HepG2 (cell line): ENCODE results near the gene C6orf132. TPM values are rescaled to one million over a fixed set of nuclear protein-coding genes. Genes with fewer than 3 reads are reported as not detected.
A peak's percentile ranks its signal among the peaks of the same experiment; 100 is the strongest.

Source experiments
- ATAC-seq: fragments of 200-7000 bp; cut with Tn5 transposase; 3 replicates; pipeline ENCODE4 v1.9.1; 2020; ENCODE audit warnings: mild to moderate bottlenecking, moderate library complexity
- BruUV-seq: library from RNA; stranded (reverse); fragments of 400-500 nt; replicated peaks from 2 replicates; lab custom pipeline; 2021; lab: Mats Ljungman, UMichigan
- CTCF ChIA-PET: fragments of 300-600 bp; formaldehyde crosslinking; extraction: SDS; loops from one replicate; lab custom pipeline; 2021; ENCODE audit warnings: low total read pairs, inconsistent platforms, low intra/inter-chr PET ratio; lab: Yijun Ruan, JAX
- POLR2A ChIA-PET: fragments of 350-600 bp; sonication (Branson Sonifier 250); formaldehyde crosslinking; loops from one replicate; lab custom pipeline; 2020; ENCODE audit warnings: antibody characterized with exemption, inconsistent platforms; lab: Yijun Ruan, JAX
- DNase-seq: peaks from one replicate; pipeline ENCODE4 v3.0.0-alpha.2; 2015; ENCODE audit warnings: low spot score
- FAIRE-seq: peaks from 3 replicates; lab custom pipeline; 2011; peaks lifted over from hg19 to GRCh38; lab: Jason Lieb, UNC
- H2AFZ ChIP-seq: one replicate; pipeline ENCODE4 v1.6.1; 2011; ENCODE audit warnings: low read length, inconsistent platforms
- H3K27ac ChIP-seq: fragments of 300-600 bp; 3 replicates; pipeline ENCODE4 v1.8.0; 2011; ENCODE audit warnings: mixed run types, mild to moderate bottlenecking, mixed read lengths, low read length, inconsistent platforms; ENCODE audit not compliant: insufficient read depth; ENCODE audit errors: extremely low read length
- H3K27me3 ChIP-seq, 2 experiments: fragments of 200-600 bp in 1 of 2; 2 replicates in 1 of 2; 3 replicates in 1 of 2; pipeline versions ENCODE4 v1.6.0 to v1.8.0; 2011; ENCODE audit warnings: low read length in 2 of 2, mild to moderate bottlenecking in 2 of 2, moderate library complexity in 2 of 2, inconsistent platforms in 1 of 2; ENCODE audit not compliant: insufficient read depth in 2 of 2, control insufficient read depth in 1 of 2
- H3K36me3 ChIP-seq, 2 experiments: fragments of 200-600 bp in 1 of 2; replicated peaks in 1 of 2; 2 replicates in 1 of 2; 3 replicates in 1 of 2; pipeline versions ENCODE4 v1.5.1 to v1.8.0; 2011; ENCODE audit warnings: low read length in 2 of 2, inconsistent platforms in 1 of 2; ENCODE audit not compliant: insufficient read depth in 2 of 2, control insufficient read depth in 1 of 2
- H3K4me1 ChIP-seq: 2 replicates; pipeline ENCODE4 v1.5.1; 2012; ENCODE audit warnings: low read length, inconsistent platforms; ENCODE audit not compliant: insufficient read depth
- H3K4me2 ChIP-seq: 2 replicates; pipeline ENCODE4 v1.6.0; 2011; ENCODE audit warnings: low read depth, low read length, inconsistent platforms
- H3K4me3 ChIP-seq, 3 experiments: fragments of 200-600 bp in 1 of 3; sonication (generic), shearing (Covaris generic) in 1 of 3; replicated peaks in 1 of 3; 2 replicates each; pipeline ENCODE4 v1.5.1; 2011 to 2016; ENCODE audit warnings: low read length in 3 of 3, inconsistent platforms in 2 of 3, low read depth in 2 of 3, mild to moderate bottlenecking in 2 of 3, control low read depth in 1 of 3, mixed read lengths in 1 of 3; ENCODE audit not compliant: insufficient read depth in 1 of 3
- H3K79me2 ChIP-seq: one replicate; pipeline ENCODE4 v1.6.1; 2011; ENCODE audit warnings: low read length, inconsistent platforms; ENCODE audit not compliant: insufficient read depth
- H3K9ac ChIP-seq: 2 replicates; pipeline ENCODE4 v1.6.0; 2011; ENCODE audit warnings: mild to moderate bottlenecking, low read depth, low read length, inconsistent platforms; ENCODE audit not compliant: insufficient read depth
- H3K9me3 ChIP-seq: 2 replicates; pipeline ENCODE4 v1.5.1; 2012; ENCODE audit warnings: mild to moderate bottlenecking, low read length
- H4K20me1 ChIP-seq: 2 replicates; pipeline ENCODE4 v1.6.0; 2011; ENCODE audit warnings: inconsistent platforms, mild to moderate bottlenecking, low read length, moderate library complexity; ENCODE audit not compliant: insufficient read depth
- ARID3A ChIP-seq: IDR thresholded peaks from 2 replicates; pipeline ENCODE4 v1.6.1; 2012; ENCODE audit warnings: low read depth, low read length, improper control_type of control experiment
- RCOR2 ChIP-seq: IDR thresholded peaks from 2 replicates; pipeline ENCODE4 v1.6.1; 2016; ENCODE audit warnings: missing biosample characterization, missing genetic modification reagents
- XBP1 ChIP-seq: sonication (generic); formaldehyde crosslinking; IDR thresholded peaks from 2 replicates; pipeline ENCODE4 v1.5.0; 2020; ENCODE audit warnings: missing genetic modification reagents
- ZNF263 ChIP-seq: sonication (generic); formaldehyde crosslinking; IDR thresholded peaks from 2 replicates; pipeline ENCODE4 v1.4.0; 2020; ENCODE audit warnings: missing genetic modification reagents
- ZNF770 ChIP-seq: sonication (generic); formaldehyde crosslinking; IDR thresholded peaks from 2 replicates; pipeline ENCODE4 v1.5.0; 2020; ENCODE audit warnings: mild to moderate bottlenecking, missing genetic modification reagents
- WGBS: methylation state at CpG from one replicate; pipeline ENCODE4 v1.1.6; 2017; ENCODE audit warnings: low lambda C conversion rate; 5-methylcytosine and 5-hydroxymethylcytosine counted together
- in situ Hi-C: cut with HindIII; loops from 2 replicates; pipeline ENCODE4 v1.10.0; 2017; ENCODE audit warnings: low pct_unique_long_range_greater_than_20kb; ENCODE audit not compliant: extremely low pct_ligation_motif_present
- intact Hi-C: fragments of 100-400 bp; cut with micrococcal nuclease; formaldehyde crosslinking; loops from one replicate; pipeline ENCODE4 v1.10.0; 2022; ENCODE audit not compliant: unreplicated experiment
- polyA plus RNA-seq, 8 experiments: library from polyadenylated mRNA; depleted of rRNA in 3 of 8; stranded (reverse) in 7 of 8; unstranded in 1 of 8; fragments of >200 nt; fragmentation: Illumina TruSeq in 4 of 8; extraction: Trizol in 4 of 8; gene quantifications; 2 replicates each; pipeline versions ENCODE4 v1.2.1 to v1.2.3, GENCODE V29; 2011 to 2016; ENCODE audit warnings: low read depth in 4 of 8, missing spikeins in 1 of 8, mixed read lengths in 1 of 8; ENCODE audit not compliant: insufficient read depth in 1 of 8
- total RNA-seq, 5 experiments: library from RNA; depleted of rRNA; stranded (reverse); fragments of >200 nt; fragmentation: Illumina TruSeq; extraction: Trizol; gene quantifications; 2 replicates each; pipeline ENCODE4 v1.2.3, GENCODE V29; 2016; ENCODE audit warnings: low read depth in 1 of 5
- TF ChIP-seq, protein P1 (sequence below): sonication (generic); formaldehyde crosslinking; IDR thresholded peaks from 2 replicates; pipeline ENCODE4 v1.5.0; 2020; ENCODE audit warnings: missing genetic modification reagents
- TF ChIP-seq, protein P2 (sequence below): sonication (generic); formaldehyde crosslinking; IDR thresholded peaks from 2 replicates; pipeline ENCODE4 v1.4.0; 2020; ENCODE audit warnings: missing genetic modification reagents, low read depth, mild to moderate bottlenecking, borderline replicate concordance
- TF ChIP-seq, protein P3 (sequence below): sonication (generic); formaldehyde crosslinking; conservative IDR thresholded peaks from 2 replicates; pipeline ENCODE4 v1.4.0; 2020; ENCODE audit warnings: missing genetic modification reagents

Gene C6orf132
- total and polyA plus RNA-seq, 2 of the 13 experiments (the other 11 are each of a cell fraction or from before 2014, with no cell fraction given): 0.78 to 3.0 TPM

DNA sequence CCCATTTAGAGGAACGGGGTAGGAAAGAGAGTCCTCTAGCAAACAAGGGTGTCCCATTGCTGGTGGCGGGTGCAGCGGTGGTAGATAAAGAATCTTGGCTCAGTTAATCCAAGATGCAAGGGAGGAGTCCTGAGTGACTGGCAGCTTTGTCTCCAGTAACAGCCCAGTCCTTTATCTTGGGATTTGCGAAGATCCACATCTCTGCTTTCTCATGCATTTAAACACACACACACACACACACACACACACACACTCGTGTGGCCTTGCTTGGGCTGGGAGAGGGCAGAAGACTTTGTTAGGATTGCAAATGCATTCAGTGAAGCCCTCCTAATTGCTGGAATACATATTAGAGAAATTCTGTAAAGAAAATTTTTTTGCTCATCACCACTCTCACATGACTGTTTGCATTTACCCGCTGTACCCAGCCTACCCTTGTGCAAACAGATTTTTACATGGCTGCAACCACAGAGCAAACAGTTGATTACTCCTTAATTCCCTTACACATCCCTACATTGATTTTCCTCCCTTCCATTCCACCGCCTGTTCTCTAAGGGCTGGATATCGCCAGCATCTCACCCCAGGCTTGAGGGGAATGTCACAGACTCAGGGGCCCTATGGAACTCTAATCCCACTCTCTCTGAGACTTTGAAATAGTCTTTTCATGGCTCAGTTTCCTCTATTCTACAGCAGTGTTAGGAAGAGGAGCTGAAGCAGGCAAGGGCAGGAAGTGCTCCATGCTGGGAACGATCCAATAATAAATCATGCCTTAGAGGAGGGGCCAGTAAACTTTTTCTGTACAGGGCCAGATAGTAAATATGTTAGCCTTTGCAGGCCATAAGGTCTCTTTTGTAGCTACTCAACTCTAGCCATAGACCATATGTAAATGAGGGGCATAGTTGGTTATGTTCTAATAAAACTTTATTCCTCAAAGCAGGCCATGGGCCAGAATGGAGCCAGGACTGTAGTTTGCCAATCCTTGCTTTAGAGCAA lies 3.5 kb downstream of the C6orf132 start (continued):
- peak; percentile 54; the same call in 1 of the 2 replicates for TF ChIP-seq ARID3A

DNA sequence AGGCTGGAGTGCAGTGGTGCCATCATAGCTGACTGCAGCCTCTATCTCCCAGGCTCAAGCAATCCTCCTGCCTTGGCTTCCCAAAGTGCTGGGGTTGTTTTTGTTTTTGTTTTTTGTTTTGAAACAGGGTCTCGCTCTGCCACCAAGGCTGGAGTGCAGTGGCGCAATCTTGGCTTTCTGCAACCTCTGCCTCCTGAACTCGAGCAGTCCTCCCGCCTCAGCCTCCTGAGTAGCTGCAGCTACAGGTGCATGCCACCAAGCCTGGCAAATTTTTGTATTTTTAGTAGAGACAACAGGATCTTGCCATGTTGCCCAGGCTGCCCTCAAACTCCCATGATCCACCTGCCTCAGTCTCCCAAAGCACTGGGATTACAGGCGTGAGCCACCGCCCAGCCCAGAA lies 4.2 kb downstream of the C6orf132 start:
- H3K9me3 ChIP-seq: no peaks in the 10 kb centered on the region
- no peak overlapping the region for H3K4me3 ChIP-seq
- intact Hi-C loops: no loop called here
- DNase-seq (no peak), FAIRE-seq (no peak), ATAC-seq (no peak)
- 0 out of 2 replicates have a peak, but pooled peaks have one; percentile 11 for TF ChIP-seq RCOR2 (CRISPR knock-in tag)
- TF ChIP-seq ZNF263 (CRISPR knock-in tag): peak; percentile 76
- TF ChIP-seq, protein P1, sequence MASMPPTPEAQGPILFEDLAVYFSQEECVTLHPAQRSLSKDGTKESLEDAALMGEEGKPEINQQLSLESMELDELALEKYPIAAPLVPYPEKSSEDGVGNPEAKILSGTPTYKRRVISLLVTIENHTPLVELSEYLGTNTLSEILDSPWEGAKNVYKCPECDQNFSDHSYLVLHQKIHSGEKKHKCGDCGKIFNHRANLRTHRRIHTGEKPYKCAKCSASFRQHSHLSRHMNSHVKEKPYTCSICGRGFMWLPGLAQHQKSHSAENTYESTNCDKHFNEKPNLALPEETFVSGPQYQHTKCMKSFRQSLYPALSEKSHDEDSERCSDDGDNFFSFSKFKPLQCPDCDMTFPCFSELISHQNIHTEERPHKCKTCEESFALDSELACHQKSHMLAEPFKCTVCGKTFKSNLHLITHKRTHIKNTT (CRISPR knock-in tag): no peak
- TF ChIP-seq, protein P2, sequence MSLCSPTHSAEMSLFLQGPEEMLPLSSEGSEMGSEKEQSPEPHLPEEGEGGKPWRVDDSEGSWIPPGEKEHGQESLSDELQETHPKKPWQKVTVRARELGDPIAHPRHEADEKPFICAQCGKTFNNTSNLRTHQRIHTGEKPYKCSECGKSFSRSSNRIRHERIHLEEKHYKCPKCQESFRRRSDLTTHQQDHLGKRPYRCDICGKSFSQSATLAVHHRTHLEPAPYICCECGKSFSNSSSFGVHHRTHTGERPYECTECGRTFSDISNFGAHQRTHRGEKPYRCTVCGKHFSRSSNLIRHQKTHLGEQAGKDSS (CRISPR knock-in tag): no peak
- 0 out of 2 replicates have a peak, but pooled peaks have one; percentile 51 for TF ChIP-seq ZNF770 (CRISPR knock-in tag)
- TF ChIP-seq, protein P3, sequence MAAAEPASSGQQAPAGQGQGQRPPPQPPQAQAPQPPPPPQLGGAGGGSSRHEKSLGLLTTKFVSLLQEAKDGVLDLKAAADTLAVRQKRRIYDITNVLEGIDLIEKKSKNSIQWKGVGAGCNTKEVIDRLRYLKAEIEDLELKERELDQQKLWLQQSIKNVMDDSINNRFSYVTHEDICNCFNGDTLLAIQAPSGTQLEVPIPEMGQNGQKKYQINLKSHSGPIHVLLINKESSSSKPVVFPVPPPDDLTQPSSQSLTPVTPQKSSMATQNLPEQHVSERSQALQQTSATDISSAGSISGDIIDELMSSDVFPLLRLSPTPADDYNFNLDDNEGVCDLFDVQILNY (CRISPR knock-in tag): no peak
- no peak for TF ChIP-seq XBP1 (CRISPR knock-in tag)
- ChIA-PET CTCF (no interaction called here), POLR2A (interaction anchor here (0.6 to 4.1 kb wide), 10 partner anchors 16 to 404 kb away, joined by 3 to 34 read pairs (median 10); partner anchors contain the start of gene TAF8)
- H2AFZ ChIP-seq: no peak overlapping the region
- in situ Hi-C loops: no loop called here
- H3K79me2 ChIP-seq: no peaks in the 10 kb centered on the region
- no peaks in the 10 kb centered on the region for H4K20me1 ChIP-seq
- 92% methylated on average over 6 of the region's 6 CpGs for WGBS
- no peaks in the 10 kb centered on the region for H3K36me3 ChIP-seq
- BruUV-seq: no TSS peak
- no peak overlapping the region for H3K27ac ChIP-seq
- H3K27me3 ChIP-seq: no peaks in the 10 kb centered on the region; a peak in 1 of 5 replicates
- peak overlapping the region; percentile 51 for H3K4me2 ChIP-seq
- no peak overlapping the region for H3K9ac ChIP-seq
- peaks cover 79% of the 10 kb centered on the region for H3K4me1 ChIP-seq
